CD4-positive, alpha-beta T cell treated with Interleukin-21 for 1 hour (primary cell): Measurements from ENCODE around the gene TPRN.

ENCODE experiments used
- DNase-seq: peaks from one replicate; pipeline ENCODE4 v3.0.0-alpha.2; 2020

Gene TPRN

DNA sequence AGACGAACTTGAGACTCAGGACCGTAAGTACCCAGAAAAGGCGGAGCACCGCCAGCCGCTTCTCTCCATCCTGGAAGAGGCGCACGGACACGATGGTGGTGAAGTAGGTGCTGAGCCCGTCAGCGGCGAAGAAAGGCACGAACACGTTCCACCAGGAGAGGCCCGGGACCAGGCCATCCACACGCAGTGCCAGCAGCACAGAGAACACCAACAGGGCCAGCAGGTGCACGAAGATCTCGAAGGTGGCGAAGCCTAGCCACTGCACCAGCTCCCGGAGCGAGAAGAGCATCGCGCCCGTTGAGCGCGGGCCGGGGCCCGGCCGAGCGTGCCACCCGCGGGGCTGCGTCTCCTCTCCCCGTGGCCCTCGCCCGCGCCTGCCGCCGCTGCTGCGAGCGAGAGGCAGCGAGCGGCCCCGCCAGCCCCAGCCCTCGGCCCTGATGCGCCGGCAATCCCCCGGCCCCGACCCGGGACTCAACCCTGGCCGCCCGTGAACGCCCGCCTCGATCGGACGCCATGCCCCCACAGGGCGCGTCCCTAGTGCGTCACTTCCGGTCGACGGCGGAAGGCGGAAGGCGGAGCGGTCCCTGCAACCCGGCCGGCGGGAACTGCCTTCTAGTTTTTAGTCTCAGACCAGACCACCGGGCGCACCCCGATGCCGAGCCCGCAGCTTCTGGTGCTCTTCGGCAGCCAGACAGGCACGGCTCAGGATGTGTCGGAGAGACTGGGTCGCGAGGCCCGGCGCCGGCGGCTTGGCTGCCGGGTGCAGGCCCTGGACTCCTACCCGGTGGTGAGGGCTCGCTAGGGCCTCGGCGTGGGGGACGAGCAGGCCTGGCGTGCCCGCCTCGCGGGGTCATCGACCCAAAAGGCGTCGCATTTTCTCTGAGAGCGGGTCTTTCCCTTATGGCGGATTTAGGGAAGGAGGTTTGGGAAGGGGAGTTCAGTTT, 4.9 kb upstream of the TPRN start, which contains the start of the genes NDOR1 and TMEM203:
Gene NDOR1, plus strand, starts transcription at position 575 of the 944 bp plus-strand sequence. Its CDS starts 78 bp downstream, at position 653.
Gene TMEM203, minus strand, starts transcription at position 523 of the 944 bp plus-strand sequence. Its CDS starts 234 bp downstream, at position 289.
- peak; percentile 92 for DNase-seq

DNA sequence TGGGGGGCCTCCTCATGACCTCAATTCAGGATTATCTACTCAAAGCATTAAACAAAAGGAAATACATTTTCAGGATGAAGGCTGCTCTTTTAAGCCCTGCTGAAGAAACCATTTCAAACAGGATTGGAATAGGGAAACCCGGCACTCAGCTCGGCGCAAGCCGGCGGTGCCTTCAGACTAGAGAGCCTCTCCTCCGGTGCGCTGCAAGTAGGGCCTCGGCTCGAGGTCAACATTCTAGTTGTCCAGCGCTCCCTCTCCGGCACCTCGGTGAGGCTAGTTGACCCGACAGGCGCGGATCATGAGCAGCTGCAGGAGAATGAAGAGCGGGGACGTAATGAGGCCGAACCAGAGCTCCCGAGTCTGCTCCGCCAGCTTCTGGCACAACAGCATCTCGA, 4.2 kb upstream of the TPRN start:
- DNase-seq: no peak

- DNase-seq: no peak
These were observed 2.4 kb upstream of the TPRN start for GRCh38 chr9:137202966-137203365.

DNA sequence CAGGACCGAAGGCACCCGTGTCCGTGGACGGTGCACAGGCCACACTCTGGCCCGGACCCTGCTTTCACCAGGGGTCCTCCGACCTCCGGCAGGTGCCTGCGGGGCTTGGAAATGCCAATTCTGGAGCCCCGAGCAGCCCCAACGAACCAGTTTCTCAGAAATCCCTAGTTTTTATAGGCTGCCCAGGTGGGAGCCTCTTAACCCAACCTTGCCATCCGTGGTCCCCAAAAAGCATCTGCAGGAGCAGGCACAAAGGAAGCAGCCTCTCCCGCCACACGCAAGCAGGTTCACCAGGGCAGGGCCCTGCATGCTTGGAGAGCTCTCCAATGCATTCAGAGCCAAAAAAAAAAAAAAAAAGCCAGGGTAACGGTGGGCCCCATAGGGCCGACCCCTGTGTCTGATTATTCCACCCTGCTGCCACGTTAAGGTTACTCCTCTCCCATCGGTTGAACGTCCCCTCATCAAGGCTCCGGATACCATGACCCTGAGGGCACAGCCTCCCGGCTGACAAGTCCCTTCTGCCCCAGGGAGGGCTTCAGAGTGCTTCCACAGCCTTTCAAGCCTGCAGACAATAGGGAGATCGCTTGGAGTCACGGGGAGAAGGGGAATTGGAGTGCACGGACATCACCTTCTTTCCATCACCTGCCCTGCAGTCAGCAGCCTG, 796 bp upstream of the TPRN start:
- no peak for DNase-seq

- DNase-seq: no peak
These were observed 975 bp downstream of the TPRN start for GRCh38 chr9:137199411-137200121.

GRCh38 chr9:137198902-137199283, 1.6 kb downstream of the TPRN start:
- no peak for DNase-seq

DNA sequence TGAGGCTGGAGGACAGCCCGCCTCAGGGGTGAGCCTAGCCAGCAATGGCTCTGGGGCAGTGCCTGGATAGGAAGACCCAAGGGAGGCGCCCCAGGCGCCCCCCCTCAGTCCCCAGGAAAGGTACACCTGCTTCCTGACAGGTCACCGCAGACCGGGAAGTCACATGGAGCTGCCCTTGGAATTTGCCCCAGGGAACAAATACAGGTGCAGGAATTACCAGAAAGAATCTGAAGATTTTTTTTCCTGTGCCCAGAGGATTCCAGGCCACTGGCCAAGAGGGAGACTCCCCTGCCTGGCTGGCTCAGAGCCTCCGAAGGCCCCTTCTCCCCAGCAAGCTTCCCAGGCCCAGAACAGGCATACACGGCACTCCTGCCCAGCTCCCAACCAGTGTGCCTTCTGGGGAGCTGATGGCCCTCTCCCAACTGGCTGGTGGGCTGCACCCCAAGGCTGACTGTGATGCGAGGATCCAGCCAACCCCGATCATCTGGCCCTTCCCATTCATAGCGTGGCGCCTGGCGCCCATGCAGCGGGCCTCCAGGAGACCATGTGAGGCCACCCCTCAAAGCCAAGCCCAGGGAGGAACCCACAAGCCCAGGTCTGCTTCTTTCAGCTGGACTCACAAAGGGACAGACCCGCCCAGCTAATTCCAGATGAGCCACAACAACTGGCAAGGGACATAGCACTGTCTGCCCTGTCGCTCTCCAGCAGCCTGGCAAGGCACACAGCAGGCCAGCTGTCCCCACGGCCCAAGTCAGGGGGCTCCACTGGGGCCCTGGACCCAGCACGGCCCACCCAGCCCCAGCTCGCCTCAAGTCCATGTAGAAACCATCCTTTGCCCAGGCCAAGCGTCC, 2.3 kb downstream of the TPRN start:
- DNase-seq: no peak

GRCh38 chr9:137195525-137196220, 4.9 kb downstream of the TPRN start:
- no peak for DNase-seq

GRCh38 chr9:137194909-137195308, 5.6 kb downstream of the TPRN start:
- no peak for DNase-seq

- no peak for DNase-seq
These were observed 6.2 kb downstream of the TPRN start for GRCh38 chr9:137194388-137194787.

DNA sequence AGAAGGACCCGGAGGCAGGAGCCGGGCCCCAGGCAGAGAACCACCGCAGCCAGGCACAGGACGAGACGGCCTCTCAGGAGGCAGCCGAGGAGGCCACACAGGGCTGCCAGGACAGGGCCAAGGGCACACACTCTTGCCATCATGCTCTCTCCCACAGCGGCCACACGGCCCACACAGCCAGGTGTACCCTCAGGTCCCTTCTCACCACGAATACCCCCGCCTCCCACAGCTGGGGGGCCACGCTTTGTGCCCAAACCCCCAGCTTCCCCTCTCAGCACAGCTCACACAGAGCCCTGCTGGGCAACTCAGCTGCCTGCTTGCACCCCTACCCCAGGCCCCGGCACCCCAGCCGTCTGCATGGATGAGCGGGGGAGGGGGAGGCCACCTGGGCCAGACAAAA, 6.8 kb downstream of the TPRN start:
- DNase-seq: no peak

DNA sequence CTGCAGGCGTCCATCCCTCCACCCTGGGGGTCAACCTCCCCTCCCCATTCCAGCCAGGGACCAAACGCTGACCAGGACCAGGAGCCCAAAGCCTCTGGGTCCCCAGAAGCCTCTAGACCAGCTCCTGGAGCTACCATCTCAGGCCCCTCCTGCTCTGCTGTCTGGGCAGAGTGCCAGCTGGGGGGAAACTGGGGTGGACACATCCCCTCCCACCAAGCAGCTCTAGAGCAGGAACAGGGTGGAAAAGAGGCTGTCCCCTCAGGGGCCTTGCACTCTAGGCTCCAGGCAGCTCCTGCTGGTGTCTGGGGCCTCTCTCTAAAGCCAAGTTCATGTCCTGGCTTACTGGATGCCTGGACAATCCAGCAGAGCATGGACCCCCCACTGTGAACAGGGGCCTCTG, 7.7 kb downstream of the TPRN start:
- DNase-seq: no peak

- DNase-seq: no peak
These were observed 8.1 kb downstream of the TPRN start for GRCh38 chr9:137192448-137192780.

DNA sequence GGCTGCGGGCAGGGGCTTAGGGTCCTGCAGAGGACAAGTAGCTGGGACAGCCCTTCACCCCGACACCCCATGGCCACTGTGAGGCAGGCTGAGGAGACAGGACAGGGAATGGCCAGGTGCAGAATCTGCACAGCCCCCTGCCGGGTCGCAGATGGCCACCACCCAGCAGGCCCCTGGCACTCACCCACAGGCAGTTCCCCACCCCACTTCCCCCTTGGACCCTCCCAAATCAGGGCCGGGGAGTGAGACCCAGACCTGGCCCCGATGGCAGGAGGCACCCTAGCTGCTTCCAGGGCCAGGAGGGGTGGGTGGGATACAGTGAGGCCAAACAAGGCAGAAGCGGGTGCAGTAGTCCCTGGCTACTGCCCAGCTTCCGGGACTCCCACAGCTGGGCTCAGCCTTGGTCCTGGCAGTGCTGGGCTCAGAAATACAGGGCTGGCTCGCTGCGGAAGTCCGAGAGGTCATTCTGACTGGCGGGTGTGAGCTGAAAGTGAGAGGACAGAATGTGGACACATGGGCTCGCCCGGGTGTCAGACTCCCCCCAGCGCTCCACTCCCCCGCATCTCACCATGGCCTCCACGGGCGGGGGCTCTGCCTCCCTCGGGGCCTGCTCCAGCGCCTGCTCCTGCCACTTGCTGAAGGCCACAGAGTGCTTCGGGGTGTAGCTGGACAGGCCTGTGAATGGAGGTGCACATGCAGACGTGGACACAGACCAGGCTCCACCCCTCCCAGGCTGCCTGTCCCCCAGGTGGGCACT, 8.7 kb downstream of the TPRN start:
- DNase-seq: no peak

- no peak for DNase-seq
These were observed 9.3 kb downstream of the TPRN start for GRCh38 chr9:137191245-137191644.

- no peak for DNase-seq
These were observed 10.2 kb downstream of the TPRN start for GRCh38 chr9:137190315-137190856.

- no peak for DNase-seq
These were observed 10.9 kb downstream of the TPRN start for GRCh38 chr9:137189297-137190295.

GRCh38 chr9:137188490-137189296, 11.8 kb downstream of the TPRN start, which contains the start of the genes ANAPC2 and SSNA1:
TSS of gene ANAPC2 (minus strand) at chr9:137188560. CDS start at chr9:137188532, 28 bp downstream.
TSS of gene SSNA1 (plus strand) at chr9:137188676. CDS start at chr9:137188727, 51 bp downstream.
- DNase-seq: peak; percentile 93
